ENCODE results near the gene ARID1B.

ARID1B gene

DNA sequence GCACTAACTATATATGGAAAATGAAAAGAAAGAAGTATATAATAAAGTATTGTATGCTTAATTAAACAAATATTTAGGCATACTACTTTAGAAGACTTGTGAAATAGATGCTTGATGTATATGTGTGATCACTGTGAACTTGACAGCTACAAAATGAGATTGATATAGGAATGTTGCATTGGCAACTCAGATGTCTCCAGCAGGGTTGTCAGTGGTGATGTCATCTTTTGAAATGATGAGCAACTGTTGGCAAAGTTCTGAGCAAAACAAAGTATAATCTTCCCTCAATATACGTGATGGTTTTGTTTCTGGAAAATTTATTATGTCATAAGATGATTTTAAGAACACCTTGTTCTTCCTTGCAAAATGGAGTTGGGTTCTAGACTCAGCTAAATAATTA lies 133.8 kb downstream of the ARID1B start:
- no peak for DNase-seq

DNA sequence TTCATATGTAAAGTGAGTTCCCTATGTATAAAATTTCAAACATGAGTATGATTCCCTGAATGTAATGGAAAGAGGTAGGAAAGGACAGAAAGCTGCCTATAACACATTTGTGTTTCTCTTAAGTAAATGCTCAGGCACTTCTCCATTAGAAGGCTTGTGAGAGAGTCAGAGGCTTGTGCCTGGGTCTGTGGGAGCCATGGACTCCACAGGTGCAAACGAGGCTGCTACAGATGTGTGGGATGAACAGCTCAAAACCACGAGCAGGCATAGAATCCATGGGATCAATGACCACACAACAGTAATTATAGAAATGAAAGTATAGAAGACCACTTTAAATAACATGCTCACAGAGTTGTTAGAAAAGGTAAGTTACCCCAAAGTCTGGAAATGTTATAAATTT lies 134.4 kb downstream of the ARID1B start:
- DNase-seq, result no peak

DNA sequence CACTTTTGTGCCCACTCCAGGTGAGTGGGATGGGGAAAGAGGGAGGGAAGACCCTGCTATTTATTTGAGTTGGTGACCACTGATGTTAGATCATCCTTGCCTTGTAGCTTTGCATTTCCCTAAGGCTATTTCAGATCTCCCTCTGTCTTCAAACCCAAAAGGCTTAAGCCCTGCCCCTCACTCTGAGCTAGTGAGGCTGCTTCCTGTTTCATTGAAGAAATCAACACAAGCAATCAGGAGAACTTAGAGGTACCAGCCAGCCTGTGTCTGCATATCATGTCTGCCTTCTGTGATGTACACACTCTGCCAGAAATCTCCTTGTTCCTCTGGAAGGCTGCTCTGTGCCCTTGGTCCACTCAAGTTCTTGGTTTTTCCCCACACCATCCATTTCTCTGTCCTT lies 135.3 kb downstream of the ARID1B start:
- DNase-seq, result peak; percentile 8

DNA sequence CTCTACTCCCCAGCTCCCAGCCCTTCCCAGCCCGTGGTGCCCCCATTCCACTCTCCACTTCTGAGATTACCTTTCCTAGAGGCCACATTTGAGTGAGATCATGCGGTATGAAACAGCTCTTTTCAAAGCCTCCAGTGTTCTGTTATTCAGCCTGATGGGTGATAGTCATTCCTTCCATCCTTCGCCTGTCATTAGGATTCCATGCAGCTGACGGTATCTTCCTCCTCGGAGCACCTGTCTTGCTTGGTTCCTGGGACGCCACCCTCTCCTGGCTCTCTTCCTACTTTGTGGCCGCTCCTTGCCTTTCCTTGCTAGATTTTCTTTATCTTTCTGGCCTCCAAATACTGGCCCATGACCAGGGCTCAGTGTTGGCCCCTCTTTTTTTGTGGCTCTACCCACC lies 137.0 kb downstream of the ARID1B start:
- DNase-seq, result no peak

DNA sequence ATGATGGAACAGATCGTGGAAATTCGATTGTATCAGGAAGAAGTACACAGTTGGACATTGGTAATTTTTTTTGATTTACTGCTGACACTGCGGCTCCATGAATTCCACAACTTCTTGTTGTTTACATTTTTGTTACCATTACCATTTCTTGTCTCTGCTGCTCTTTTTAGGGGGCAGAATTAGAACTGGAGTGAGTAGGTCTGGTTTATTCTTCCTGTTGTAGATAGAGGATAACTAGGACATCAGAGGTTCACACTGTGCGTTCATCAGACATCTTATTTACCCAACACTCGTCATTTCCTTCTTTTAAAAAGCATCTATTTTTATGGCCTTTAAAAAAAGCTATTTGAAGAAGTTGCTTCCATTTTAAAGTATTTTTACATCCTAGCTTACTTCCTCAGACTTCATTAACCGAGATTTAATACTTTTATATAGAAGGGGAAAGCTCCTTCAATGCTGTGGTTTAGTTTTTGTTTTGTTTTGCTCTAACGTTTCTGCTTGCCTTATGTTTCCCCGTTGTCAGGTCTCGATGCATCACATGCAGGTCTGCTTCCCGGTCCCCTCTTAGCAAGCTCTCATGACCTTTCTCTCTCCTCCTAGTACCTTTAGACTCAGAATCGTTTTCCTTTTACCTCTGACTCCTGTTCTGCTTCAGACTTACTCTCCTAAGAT lies 139.1 kb downstream of the ARID1B start:
- DNase-seq, result no peak

DNA sequence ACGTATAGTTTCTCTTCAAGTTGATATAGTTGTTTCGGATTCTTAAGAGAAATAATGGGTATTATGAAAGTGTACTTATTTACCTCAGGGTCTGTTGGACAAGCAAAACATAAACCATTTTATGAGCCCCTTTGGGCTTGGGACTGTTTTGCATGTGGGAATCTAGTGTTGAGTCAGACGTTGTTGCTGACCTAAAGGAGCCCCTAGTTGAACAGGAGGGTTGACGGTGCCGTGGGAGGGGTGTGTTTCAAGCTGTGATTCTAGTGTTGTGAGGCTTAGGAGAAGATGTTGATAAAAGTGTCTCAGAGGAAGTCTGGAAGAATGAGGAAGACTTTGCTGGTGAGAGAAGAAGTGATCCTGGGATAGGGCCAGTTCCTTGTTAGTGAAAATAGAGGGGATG lies 140.0 kb downstream of the ARID1B start:
- DNase-seq, result no peak

DNA sequence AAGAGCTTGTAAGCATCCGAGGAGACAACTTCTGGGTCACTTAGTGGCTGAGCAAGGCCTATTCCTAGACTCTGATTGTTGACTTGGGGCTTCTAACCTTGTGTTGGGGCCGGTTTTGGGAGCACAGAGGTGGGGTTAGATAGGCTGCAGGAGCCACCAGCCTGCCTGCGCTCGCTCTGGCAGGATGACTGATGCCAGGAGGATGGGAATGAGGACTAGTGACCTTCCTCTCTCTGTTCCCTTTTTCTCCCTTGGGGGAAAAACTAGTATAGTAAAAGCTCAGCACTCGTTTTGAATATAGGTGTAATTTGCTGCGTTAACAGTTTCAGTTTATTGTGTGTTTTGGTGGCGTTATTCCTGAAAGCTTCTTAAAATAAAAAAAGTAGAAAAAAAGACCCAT lies 141.5 kb downstream of the ARID1B start:
- DNase-seq, result no peak

DNA sequence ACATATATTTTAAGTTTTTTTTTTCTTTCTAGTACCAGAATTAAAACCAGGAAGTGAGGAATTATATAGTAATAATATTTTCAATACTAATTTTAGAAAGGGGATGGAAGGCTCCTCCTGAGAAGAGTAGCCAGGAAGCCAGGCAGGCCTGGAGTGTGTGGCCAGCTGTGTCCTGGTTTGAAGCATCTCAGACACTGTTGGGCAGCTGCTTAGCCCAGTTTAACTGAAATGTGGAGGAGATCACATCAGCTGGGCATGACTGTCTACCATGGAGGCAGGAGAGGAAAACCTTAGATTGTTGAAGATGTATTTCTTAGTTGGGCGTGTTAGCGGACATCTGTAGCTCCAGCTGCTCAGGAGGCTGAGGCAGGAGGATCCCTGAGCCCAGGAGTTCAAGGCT lies 142.2 kb downstream of the ARID1B start:
- no peak for DNase-seq

DNA sequence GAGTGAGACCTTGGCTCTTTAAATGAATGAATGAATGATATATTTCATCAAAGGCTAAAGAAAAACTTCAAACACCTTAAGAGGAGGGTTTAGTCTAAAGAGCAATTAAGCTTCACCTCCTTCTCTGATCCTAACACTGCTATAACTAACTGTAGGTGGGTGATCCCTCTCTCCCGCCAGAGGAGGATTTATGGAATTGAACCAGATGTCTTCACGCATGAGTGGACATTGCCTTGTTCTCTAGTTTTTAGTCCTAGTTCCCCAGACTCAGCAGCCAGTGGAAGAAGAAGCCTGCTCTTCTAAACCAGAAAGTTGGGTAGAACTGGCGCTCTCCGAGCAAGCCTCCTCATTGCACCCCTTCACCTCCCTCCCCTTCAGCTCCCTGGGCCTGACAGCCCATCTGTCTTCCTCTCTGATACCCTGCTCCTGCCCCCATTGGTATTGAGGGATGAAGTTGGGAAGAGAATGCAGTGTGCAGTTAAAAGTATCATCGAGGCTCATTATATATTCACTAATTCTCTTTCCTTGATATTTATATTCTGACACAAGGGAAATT lies 142.7 kb downstream of the ARID1B start:
- no peak for DNase-seq

DNA sequence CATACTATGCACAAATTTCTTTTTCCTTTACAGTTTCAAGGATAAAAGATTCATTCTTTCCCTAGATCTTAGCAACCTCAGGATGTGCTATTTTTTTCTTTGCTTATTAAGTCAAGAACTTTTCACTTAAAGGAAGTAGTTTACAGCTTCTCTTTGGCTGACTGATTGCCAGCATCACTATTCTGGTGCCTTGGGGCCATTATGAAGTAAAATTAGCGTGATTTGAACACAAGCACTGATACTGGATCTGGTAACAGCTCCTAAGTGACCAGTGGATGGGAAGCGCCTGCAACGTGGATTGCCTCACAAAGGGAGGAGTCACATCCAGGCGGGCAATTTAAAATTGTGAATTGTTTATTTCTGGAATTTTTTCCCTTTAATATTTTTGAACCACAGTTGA lies 147.1 kb downstream of the ARID1B start:
- no peak for DNase-seq

DNA sequence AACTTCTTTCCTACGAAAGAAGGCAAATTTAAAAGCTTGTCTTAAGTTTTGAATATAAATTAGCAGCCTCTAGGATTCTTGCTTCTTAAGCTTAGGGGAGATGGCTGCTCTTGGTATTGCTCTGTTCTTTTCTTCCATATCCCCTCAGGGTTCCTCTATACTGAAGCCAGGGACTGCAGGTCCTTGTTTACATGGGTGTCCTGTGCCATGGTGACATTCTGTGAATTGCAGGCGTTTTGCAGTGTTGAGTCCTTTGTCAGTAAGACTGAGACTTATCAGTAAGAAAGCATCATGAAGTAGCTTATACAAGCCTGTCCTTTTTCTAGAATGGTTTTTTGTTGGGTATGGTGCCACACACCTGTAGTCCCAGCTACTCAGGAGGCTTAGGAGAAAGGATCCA lies 147.8 kb downstream of the ARID1B start:
- no peak for DNase-seq

DNA sequence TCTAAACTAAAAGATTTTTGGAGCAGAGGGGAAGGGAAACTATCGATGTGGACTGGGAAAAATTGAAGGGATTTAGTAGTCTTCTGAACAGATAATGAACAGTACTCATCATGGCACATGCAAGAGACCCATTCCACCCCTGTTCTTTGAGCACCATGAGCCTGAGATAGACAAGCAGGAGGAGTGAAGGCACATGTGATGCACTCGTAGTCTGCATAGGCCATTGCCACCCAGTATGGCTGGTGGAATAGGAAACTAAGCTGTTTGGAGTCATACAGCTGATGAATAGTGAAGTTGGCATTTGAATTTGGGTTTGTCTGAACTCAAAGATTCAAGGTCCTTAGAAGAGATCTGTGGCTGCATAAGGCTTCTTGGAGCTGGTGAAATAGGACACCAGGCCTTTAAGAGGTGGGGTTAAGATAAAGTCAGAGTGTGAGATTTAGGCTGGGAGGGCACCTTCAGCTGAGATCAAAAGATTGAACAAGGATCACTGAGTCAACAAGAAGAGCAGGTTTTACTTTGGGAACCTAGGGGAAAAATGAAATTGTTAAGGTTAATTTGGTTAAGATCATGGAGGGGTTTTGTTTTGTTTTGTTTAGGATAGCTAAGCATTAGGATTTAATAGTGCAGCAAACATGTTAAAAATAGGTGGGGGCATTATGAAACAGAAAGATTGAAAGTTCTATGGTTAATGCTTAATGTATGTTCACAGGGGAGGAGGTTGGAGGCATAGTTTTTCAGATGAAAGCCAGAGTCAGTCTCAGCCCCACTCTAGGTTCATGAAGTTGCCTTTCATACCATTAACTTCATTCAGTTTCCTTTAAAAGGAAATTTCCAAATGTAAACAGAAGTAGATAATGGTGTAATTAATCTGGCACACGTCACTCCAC lies 148.8 kb downstream of the ARID1B start:
- DNase-seq, result no peak

DNA sequence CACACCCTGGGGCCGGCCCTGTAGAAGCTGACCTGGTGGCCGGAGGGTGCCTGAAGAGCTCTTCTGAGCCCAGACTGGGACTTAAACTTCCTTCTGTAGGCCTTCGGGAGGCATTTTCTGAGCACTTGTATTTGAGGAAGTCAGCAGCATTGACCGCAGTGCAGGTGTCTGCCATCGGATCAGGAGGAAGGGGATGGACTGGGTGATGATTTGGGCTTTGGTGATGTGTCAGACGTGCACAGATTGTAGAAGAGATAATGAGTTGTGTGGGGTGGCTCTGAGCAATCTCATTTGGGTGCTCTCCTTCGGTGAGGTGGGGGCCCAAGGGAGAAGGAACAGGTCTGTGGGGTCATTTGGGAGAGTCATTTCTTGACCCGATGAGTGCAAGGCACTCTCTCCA lies 150.9 kb downstream of the ARID1B start:
- DNase-seq, result no peak

DNA sequence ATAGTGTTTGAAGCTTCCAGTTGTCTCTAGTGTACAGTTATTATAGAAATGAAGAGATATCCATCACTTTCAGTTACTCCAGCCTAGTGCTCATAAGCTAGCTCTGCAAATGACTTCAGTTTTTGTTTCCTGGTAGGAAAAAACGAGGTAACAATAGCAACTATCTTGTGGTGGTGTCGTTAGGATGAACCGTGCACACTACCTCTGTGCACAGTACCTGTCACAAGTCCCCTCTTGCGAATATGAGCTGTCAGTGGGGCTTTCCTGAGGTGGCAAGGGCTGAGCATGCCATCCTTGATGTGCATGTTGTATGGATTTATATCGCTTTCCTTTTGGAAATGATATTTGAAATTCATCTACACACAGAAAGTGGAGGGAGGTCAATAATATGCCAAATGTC lies 151.8 kb downstream of the ARID1B start:
- DNase-seq, result no peak

DNA sequence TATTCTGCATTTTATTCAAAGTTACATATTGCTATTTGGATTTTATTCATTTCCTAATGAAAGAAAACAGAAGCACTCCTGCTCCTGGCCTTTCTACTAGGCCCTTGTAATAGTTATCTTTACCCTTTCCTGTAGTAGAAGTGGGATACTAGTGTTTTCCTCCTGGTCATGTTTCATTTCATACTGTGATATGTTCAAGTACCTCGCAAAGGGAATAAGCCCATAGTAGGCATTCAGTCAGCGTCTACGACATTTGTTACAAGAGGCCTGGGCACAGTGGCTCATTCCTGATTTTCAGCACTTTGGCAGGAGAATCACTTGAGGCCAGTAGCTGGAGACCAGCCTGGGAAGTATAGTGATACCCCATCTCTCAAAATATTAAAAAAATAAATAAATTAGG lies 154.1 kb downstream of the ARID1B start:
- DNase-seq, result no peak

DNA sequence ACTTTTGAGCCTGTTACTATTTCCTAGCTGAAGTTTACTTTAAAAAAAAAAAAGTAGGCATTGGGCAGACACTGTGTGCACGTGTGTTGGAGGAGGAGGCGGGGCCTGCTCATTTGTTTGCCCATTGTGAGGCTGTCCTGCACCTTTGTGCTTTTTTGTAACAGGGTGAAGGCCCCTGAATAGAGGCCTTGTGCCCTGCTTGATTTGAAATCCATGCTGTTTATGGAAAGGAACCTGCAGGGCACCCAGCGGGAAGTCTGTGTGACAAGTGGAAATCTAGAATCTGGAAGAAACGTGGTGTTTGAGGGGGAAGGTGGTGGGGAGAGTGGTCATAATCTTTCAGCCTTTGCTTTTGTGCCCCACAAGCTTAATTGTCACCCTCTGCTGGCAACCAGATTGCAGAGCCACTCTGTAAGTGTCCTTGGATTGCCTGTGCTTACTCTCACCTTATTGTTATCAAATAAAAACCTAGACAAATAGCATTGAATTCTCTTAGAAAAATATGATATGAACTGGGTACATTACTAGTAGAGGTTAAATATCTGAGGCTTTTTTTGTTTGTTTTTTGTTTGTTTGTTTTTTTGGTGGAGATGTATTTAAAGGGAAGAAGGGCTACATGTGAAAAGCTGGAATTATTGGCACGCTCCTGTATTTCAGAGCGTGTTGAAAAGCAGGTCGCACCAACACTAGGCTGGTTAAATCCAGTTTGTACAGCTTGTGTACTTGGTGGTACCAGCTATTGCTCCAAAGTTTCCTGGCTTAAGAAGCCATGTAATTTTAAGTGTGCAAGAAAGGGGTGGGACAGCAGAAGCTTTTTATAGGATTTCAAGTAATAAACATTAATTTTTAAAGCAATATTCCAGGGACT lies 156.3 kb downstream of the ARID1B start:
- DNase-seq, result no peak

DNA sequence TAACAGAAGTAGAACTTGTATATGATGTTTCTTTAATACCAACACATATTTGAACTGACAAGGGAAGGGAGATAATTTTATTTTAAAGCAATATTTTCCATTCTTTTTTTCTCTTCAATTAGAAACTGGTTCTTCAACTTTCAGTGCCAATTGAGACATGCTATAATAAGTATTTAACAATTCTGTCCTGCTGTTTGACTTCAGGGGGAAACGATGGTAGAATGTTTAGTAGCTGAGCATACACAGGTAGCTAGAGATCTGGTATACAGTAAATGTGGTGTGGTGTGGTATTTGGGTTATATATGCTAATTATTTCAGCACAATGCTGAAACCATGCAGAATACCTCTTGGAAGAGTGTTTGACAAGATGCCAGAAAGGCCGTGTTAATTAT lies 156.9 kb downstream of the ARID1B start:
- no peak for DNase-seq

DNA sequence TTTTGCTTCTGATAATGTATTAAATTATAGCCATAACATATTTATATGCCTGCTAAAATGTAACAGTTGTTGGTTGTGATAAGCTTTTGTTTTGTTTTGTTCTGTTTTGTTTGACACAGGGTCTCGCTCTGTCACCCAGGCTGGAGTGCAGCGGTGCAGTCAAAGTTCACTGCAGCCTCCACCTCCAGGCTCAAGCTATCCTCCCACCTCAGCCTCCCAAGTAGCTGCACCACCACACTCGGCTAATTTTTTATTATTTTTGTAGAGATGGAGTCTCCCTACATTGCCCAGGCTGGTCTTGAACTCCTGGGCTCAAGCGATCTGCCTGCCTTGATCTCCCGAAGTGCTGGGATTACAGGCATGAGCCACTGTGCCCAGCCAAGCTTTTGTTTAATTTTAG lies 157.8 kb downstream of the ARID1B start:
- no peak for DNase-seq

DNA sequence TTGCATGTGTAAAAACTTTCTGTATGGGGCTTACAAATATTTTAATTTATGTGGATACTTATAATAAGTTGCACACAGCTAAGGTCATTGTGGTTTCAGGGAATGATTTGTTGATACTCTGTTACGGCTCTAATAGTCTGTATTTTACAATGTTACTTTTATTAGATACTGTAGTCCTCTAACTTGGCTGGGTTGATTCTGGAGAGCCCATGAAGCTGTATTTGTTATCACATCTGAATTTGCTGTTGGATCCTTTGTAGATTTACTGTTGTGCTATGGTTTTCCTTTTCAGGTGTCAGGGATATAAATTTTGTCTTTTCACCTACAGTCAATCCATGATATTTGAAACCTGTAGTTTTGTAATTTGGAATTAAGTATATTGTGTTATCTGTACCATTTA lies 161.0 kb downstream of the ARID1B start:
- no peak for DNase-seq

DNA sequence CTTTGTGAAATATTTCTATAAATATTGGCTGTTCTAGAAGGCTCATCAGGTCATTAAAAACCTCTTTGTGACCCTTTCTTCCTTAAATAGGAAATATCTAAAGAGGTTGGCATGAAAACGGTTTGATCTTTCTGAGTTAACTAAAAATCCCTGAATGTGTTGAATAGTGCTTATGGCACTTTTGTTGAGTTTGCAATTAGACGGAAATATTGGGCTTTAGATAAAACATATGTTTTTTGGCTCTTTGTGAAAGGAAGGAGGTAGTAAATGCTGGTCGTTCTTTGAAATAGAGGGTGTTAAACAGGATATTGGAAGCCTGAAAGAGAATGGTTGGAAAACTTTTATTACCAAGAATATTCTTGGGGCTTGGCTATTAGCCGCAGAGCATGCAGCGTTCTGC lies 163.0 kb downstream of the ARID1B start:
- DNase-seq, result no peak

DNA sequence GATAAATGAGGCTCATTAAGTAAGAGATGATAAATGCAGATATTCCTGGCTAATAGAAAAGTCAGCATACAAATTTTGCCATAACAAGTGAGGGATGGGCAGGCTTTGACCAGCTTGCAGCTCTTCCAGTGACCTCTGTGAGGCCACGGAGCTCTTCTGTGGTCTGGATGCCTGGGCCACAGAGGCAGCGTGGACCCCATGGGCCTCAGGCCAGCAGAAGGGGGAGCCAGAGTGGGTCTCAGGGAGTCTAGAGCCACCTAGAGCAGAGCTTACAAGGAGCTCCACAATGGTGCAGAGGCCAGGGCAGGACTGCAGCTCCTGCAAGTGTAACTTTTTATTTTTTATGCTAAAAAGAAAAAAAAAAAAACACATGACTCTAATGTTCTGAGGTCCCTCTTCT lies 165.1 kb downstream of the ARID1B start:
- DNase-seq, result no peak

DNA sequence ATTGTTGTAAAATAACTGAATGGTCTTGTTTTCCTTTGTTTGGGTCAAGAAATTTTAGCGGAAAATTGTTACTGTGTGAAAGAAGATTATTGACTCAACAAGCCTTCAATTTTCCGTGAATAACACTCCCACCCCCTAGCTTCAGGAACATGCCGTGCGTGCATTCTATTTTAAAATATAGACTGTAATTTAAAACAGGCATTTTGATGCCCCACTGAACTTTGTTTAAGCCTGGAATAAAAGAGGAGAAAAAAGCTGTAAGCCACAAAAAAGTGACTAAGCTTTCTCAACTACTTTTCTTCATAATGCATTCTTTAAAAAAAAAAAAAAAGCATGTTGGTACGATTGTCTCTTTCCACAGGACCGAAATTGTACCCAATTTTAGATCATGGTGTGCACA lies 166.0 kb downstream of the ARID1B start:
- no peak for DNase-seq

DNA sequence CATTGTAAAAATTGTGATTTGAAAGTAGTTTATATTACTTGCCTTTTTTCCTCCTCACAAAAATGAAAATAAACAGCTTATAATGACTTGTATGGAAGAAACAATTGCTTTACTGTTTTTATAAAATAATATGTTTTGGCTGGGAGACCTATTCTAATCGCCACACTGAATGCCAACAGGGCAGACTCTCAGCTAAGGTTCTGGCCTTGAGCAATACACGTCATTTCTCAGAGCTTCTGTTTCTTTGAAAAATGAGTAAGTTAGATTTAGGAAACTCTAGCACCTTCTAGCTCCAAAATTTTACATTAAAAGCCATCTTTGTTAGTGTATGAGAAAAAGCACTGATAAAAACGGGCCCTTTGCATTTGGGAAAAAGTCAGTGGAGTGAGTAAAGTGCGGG lies 166.6 kb downstream of the ARID1B start:
- DNase-seq, result no peak

Measured in CD4-positive, alpha-beta T cell treated with Interleukin-10 for 1 hour (primary cell).